C4-2B (cell line): Measurements from ENCODE around the gene TMEM123.

ENCODE experiments used
- H3K27ac ChIP-seq: fragments of 450-650 bp; 2 replicates; pipeline ENCODE4 v1.5.1; 2017
- CTCF ChIP-seq: fragments of 450-650 bp; conservative IDR thresholded peaks from 2 replicates; pipeline ENCODE4 v1.5.1; 2017; ENCODE audit warnings: mild to moderate bottlenecking
- ZFX ChIP-seq: fragments of 450-650 bp; IDR thresholded peaks from 2 replicates; pipeline ENCODE4 v1.6.1; 2017

TMEM123 gene

GRCh38 chr11:102400603-102401002 lies 52.0 kb downstream of the TMEM123 start:
- no peak for TF ChIP-seq ZFX
- no peak for TF ChIP-seq CTCF
- no peak overlapping the region for H3K27ac ChIP-seq

GRCh38 chr11:102399189-102399588 lies 53.4 kb downstream of the TMEM123 start:
- no peak overlapping the region for H3K27ac ChIP-seq
- TF ChIP-seq CTCF = no peak
- no peak for TF ChIP-seq ZFX

- TF ChIP-seq CTCF (no peak), ZFX (no peak)
- no peak overlapping the region for H3K27ac ChIP-seq
Measured at GRCh38 chr11:102398297-102398696, 54.3 kb downstream of the TMEM123 start.

- TF ChIP-seq CTCF (no peak), ZFX (no peak)
- H3K27ac ChIP-seq = no peak overlapping the region
Measured at GRCh38 chr11:102396708-102397563, 55.6 kb downstream of the TMEM123 start.

- no peak overlapping the region for H3K27ac ChIP-seq
- TF ChIP-seq ZFX (no peak), CTCF (no peak)
Measured at GRCh38 chr11:102395720-102396393, 56.7 kb downstream of the TMEM123 start.

- no peak overlapping the region for H3K27ac ChIP-seq
- no peak for TF ChIP-seq CTCF
- TF ChIP-seq ZFX = no peak
Measured at GRCh38 chr11:102393272-102393730, 59.3 kb downstream of the TMEM123 start.
